ENCODE results near the gene FAM89A.
"Not testable (repeated sequence)": the region's sequence is repeated elsewhere in the genome, so short reads cannot be mapped to it uniquely, and the experiment has no call there.

DNA sequence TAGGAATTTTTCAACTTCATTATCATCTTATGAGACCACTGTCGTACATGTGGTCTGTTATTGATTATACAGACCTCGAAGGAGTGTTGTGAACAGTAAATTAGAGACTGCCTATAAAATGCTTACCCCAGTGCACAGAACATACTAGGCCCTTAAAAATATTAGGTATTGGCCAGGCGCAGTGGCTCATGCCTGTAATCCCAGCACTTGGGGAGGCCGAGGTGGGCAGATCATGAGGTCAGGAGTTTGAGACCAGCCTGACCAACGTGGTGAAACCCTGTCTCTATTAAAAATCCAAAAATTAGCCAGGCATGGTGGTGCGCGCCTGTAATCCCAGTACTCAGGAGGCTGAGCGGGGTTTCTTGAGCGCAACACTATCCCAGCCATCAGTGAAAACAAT lies 10.9 kb upstream of the FAM89A start:
- not testable (repeated sequence) for TF ChIP-seq CTCF, POLR2A (IDR thresholded peaks at IDR 0.05)

Data from lower leg skin (tissue), 3 donors.